Breast epithelium (tissue), 4 donors: ENCODE data around the gene ADAMTS2. TPM values are rescaled to one million over a fixed set of nuclear protein-coding genes. Genes with fewer than 3 reads are reported as not detected.

Experiments
- DNase-seq, 2 donors: peaks; one replicate each; pipeline ENCODE4 v3.0.0-alpha.2; 2019; ENCODE audit warnings: low spot score in 2 of 2
- H3K27ac ChIP-seq, 2 donors: fragments of 200-600 bp; sonication (generic) in 1 of 2; one replicate each; pipeline ENCODE4 v1.5.1; 2016 to 2019; ENCODE audit warnings: mild to moderate bottlenecking in 1 of 2
- H3K27me3 ChIP-seq, 2 donors: fragments of 200-600 bp; sonication (generic) in 1 of 2; one replicate each; pipeline versions ENCODE4 v1.5.1 to v1.6.0; 2017 to 2019; ENCODE audit warnings: control low read depth in 1 of 2, mild to moderate bottlenecking in 1 of 2
- H3K36me3 ChIP-seq: fragments of 200-600 bp; one replicate; pipeline ENCODE4 v1.5.1; 2019
- H3K4me1 ChIP-seq, 2 donors: fragments of 200-600 bp; sonication (generic); one replicate each; pipeline ENCODE4 v1.5.1; 2016 to 2019; ENCODE audit warnings: control low read depth in 1 of 2
- H3K4me3 ChIP-seq, 3 donors: fragments of 200-600 bp; sonication (generic); 1 replicate in 2 of 3; 2 replicates in 1 of 3; pipeline ENCODE4 v1.5.1; 2016 to 2019; ENCODE audit warnings: mild to moderate bottlenecking in 3 of 3, moderate library complexity in 2 of 3
- H3K9me3 ChIP-seq, 2 donors: fragments of 200-600 bp; sonication (generic) in 1 of 2; one replicate each; pipeline ENCODE4 v1.5.1; 2016 to 2019; ENCODE audit warnings: control low read depth in 1 of 2
- CTCF ChIP-seq, 3 donors: fragments of 450-650 bp; IDR thresholded peaks; one replicate each; pipeline ENCODE4 v1.5.1; 2016 to 2017; ENCODE audit warnings: antibody characterized with exemption in 3 of 3, mild to moderate bottlenecking in 3 of 3, moderate library complexity in 3 of 3
- POLR2A ChIP-seq: fragments of 450-650 bp; IDR thresholded peaks from one replicate; pipeline ENCODE4 v1.6.1; 2016; ENCODE audit warnings: antibody characterized with exemption, mild to moderate bottlenecking, moderate library complexity
- POLR2AphosphoS5 ChIP-seq, 3 donors: sonication (generic); formaldehyde crosslinking; IDR thresholded peaks; one replicate each; pipeline ENCODE4 v1.6.1; 2017; ENCODE audit warnings: antibody characterized with exemption in 3 of 3
- intact Hi-C: fragments of 100-400 bp; cut with DNase I; formaldehyde crosslinking; loops from one replicate; pipeline ENCODE4 v1.15.1; 2023; ENCODE audit warnings: low total_unique reads
- total RNA-seq, 3 donors: library from RNA; depleted of rRNA; stranded (reverse); fragments of >200 nt; gene quantifications; one replicate each; pipeline ENCODE4 v1.1.0, GENCODE V29; 2016

The ADAMTS2 gene
- total RNA-seq, 3 donors from 2014 or later: 11.3 to 51.8 (median 19.7) TPM

- Histone ChIP-seq H3K27me3 (no peaks in the 10 kb centered on the region), H3K36me3 (no peaks in the 10 kb centered on the region), H3K4me3 (no peak overlapping the region), H3K4me1 (no peaks in the 10 kb centered on the region), H3K9me3 (peaks cover 0 to 11% of the 10 kb centered on the region in 2 donors), H3K27ac (no peak overlapping the region)
- TF ChIP-seq POLR2AphosphoS5 (IDR thresholded peaks at IDR 0.05) (no peak), CTCF (IDR thresholded peaks at IDR 0.05) (no peak), POLR2A (no peak)
- DNase-seq: peak in 1 of 2 donors; percentile 7
- intact Hi-C loops: loop anchor here (10.0 kb wide), 2 partner anchors 334 to 1866 kb away; no protein-coding TSS in a partner anchor
Observed at GRCh38 chr5:179160584-179160983, 184.7 kb downstream of the ADAMTS2 start.

DNA sequence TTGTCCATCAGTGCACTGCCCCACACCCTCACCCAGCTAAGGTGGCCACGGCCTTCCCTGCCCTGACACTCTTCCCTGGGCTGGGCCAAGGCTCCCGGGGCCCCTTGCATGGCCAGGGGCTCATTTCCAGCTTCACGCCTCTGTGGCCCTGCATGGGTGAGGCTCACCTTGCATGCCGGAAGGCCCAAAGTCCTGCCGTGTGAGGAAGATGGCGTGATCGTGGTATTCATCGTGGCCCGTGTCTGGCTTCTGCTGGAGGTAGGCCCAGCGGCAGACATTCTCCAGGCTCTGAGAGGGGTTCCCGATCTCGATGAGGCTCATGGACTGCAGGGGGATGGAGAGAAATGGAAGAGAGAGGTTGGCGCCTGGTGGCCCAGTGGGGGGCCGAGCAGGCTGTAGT lies 186.7 kb downstream of the ADAMTS2 start:
- no peaks in the 10 kb centered on the region for H3K4me1 ChIP-seq
- no peak overlapping the region for H3K27ac ChIP-seq
- H3K27me3 ChIP-seq: no peaks in the 10 kb centered on the region
- intact Hi-C loops: no loop called here
- DNase-seq: peak in 1 of 2 donors; percentile 17
- no peaks in the 10 kb centered on the region for H3K36me3 ChIP-seq
- TF ChIP-seq POLR2A (no peak), CTCF (IDR thresholded peaks at IDR 0.05) (no peak), POLR2AphosphoS5 (IDR thresholded peaks at IDR 0.05) (no peak)
- peaks cover 0 to 11% of the 10 kb centered on the region in 2 donors for H3K9me3 ChIP-seq
- no peak overlapping the region for H3K4me3 ChIP-seq

DNA sequence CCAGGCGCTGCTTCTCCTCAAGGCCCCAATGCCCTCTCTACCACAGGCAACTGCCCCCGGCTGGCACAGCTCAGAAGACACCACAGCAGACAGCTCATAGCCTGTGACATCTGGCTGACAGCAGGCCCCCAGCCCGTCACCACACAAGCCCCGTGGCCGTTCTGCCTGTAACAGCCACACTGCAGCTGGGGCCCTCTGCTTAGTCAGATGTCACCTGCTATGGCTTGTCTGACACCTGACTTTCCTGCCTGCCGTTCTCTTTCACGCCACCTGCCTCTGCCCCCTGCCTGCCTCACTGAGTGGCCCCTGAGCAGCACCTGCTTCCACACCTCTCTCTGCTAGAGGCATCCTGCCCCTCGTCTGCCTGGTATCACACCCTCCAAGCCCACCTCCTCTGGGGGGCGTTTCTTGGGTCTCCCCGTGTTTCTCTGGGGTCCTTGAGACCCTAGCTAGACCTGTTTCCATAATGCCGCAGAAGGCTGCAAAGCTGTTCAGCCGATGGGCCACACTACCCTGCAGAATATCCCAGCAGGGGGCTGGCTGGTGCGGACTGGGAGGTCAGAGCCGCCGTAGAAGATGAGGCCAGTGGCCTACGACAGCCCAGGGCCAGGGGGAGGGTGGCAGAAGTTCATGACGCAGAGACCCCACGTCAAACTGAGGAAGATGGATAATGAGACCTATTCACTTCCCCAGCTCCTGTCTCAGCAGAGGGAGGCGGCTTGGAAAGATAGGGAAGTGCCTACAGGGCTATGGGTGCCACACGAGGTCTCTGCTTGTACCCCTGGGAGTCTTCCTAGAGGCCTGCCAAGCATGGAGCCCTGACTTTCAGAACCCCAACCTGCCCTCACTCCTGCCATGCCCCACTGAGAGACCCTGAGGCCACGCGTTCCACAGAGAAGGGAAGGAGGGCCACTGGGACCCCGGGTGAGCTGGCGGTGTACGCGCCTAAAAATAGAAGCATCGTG lies 190.0 kb downstream of the ADAMTS2 start:
- H3K9me3 ChIP-seq: no peaks in the 10 kb centered on the region
- no peak overlapping the region for H3K27ac ChIP-seq
- intact Hi-C loops: no loop called here
- TF ChIP-seq CTCF (IDR thresholded peaks at IDR 0.05) (no peak), POLR2A (no peak)
- H3K27me3 ChIP-seq: no peaks in the 10 kb centered on the region
- no peak overlapping the region for H3K4me3 ChIP-seq
- DNase-seq: peak in 1 of 2 donors; percentile 27
- H3K36me3 ChIP-seq: no peaks in the 10 kb centered on the region
- no peaks in the 10 kb centered on the region for H3K4me1 ChIP-seq

DNA sequence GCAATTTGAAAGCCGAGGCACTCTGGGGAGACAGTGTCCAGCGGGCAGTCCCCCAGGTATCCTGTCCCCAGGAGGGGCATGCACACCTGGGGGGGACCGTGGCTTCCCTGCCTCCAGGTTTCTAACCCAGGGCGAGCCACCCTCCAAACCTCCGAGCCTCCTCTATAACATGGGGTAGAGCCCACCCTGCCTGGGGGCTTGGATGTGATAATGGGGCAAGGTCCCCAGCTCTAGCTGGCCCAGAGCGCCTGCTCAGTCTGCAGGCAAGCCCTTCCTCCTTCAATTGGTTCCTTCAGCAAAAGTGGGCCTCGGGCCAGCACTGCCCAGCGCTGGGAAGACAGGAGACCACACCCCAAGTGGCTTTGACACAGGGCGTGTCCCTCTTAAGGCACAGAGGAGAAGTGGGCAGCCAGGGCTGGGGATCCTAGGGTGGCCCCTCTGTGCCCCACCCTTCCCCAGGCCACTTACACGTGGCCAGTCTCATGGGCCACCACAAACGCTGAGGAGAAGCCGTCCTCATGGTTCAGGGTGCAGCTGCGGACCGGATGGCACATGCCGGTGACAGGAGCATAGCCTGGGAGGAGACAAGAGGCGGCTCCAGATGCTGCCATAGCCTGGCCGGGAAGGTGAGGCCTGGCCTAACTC lies 190.8 kb downstream of the ADAMTS2 start:
- no peak for TF ChIP-seq CTCF (IDR thresholded peaks at IDR 0.05)
- no peak for TF ChIP-seq POLR2AphosphoS5 (IDR thresholded peaks at IDR 0.05)
- TF ChIP-seq POLR2A: no peak
- Histone ChIP-seq H3K36me3 (no peaks in the 10 kb centered on the region), H3K4me1 (no peaks in the 10 kb centered on the region), H3K4me3 (no peak overlapping the region), H3K27ac (no peak overlapping the region), H3K9me3 (no peaks in the 10 kb centered on the region), H3K27me3 (no peaks in the 10 kb centered on the region)
- peak in 1 of 2 donors; percentile 43 for DNase-seq
- intact Hi-C loops: no loop called here

- DNase-seq: peak in 1 of 2 donors; percentile 46
- intact Hi-C loops: no loop called here
- TF ChIP-seq CTCF (IDR thresholded peaks at IDR 0.05) (no peak), POLR2AphosphoS5 (IDR thresholded peaks at IDR 0.05) (no peak), POLR2A (no peak)
- H3K36me3 ChIP-seq: no peaks in the 10 kb centered on the region
- no peaks in the 10 kb centered on the region for H3K27me3 ChIP-seq
- no peaks in the 10 kb centered on the region for H3K4me1 ChIP-seq
- H3K4me3 ChIP-seq: no peak overlapping the region
- H3K27ac ChIP-seq: no peak overlapping the region
- H3K9me3 ChIP-seq: no peaks in the 10 kb centered on the region
Observed at GRCh38 chr5:179153921-179154345, 191.3 kb downstream of the ADAMTS2 start.
